ENCODE results near the gene PCNT. TPM values are rescaled to one million over a fixed set of nuclear protein-coding genes. Genes with fewer than 3 reads are reported as not detected.

PCNT gene
- total RNA-seq, 4 donors from 2014 or later: 20.6 to 43.0 (median 25.5) TPM

- TF ChIP-seq CTCF (IDR thresholded peaks at IDR 0.05; ENCODE audit: low read depth): no peak
These were observed 12.4 kb upstream of the PCNT start for GRCh38 chr21:46311568-46311967.

- TF ChIP-seq CTCF (IDR thresholded peaks at IDR 0.05; ENCODE audit: low read depth): no peak
These were observed 11.0 kb upstream of the PCNT start for GRCh38 chr21:46312949-46313348.

- TF ChIP-seq CTCF (IDR thresholded peaks at IDR 0.05; ENCODE audit: low read depth): no peak
These were observed 9.4 kb upstream of the PCNT start for GRCh38 chr21:46314441-46315020.

GRCh38 chr21:46316708-46317324 lies 7.1 kb upstream of the PCNT start:
- no peak for TF ChIP-seq CTCF (IDR thresholded peaks at IDR 0.05; ENCODE audit: low read depth)

- TF ChIP-seq CTCF (IDR thresholded peaks at IDR 0.05; ENCODE audit: low read depth): no peak
These were observed 6.1 kb upstream of the PCNT start for GRCh38 chr21:46317710-46318463.

- TF ChIP-seq CTCF (IDR thresholded peaks at IDR 0.05; ENCODE audit: low read depth): no peak
These were observed 5.5 kb upstream of the PCNT start for GRCh38 chr21:46318464-46318845.

GRCh38 chr21:46319186-46319585 lies 4.8 kb upstream of the PCNT start:
- TF ChIP-seq CTCF (IDR thresholded peaks at IDR 0.05; ENCODE audit: low read depth): no peak
